ENCODE measurements around the gene MCM8.
"Not testable (repeated sequence)": the region's sequence is repeated elsewhere in the genome, so short reads cannot be mapped to it uniquely, and the experiment has no call there.

MCM8 gene

GRCh38 chr20:6007529-6008103, 57.2 kb downstream of the MCM8 start:
- no peak for DNase-seq

- DNase-seq = no peak
These were observed 57.8 kb downstream of the MCM8 start for GRCh38 chr20:6008254-6008653.

- no peak for DNase-seq
These were observed 61.7 kb downstream of the MCM8 start for GRCh38 chr20:6012179-6012578.

GRCh38 chr20:6014017-6014416, 63.6 kb downstream of the MCM8 start:
- no peak for DNase-seq

- DNase-seq = no peak
These were observed 64.5 kb downstream of the MCM8 start for GRCh38 chr20:6014957-6015356.

GRCh38 chr20:6017467-6017866, 67.0 kb downstream of the MCM8 start:
- DNase-seq = no peak

- DNase-seq = no peak
These were observed 67.4 kb downstream of the MCM8 start for GRCh38 chr20:6017880-6018279.

GRCh38 chr20:6024768-6025167, 74.3 kb downstream of the MCM8 start:
- no peak for DNase-seq

- no peak for DNase-seq
These were observed 75.6 kb downstream of the MCM8 start for GRCh38 chr20:6026051-6026450.

GRCh38 chr20:6028818-6029217, 78.4 kb downstream of the MCM8 start:
- no peak for DNase-seq

GRCh38 chr20:6029538-6029937, 79.1 kb downstream of the MCM8 start:
- DNase-seq = no peak

- DNase-seq = no peak
These were observed 80.1 kb downstream of the MCM8 start for GRCh38 chr20:6030453-6031080.

GRCh38 chr20:6032907-6033306, 82.5 kb downstream of the MCM8 start:
- DNase-seq = not testable (repeated sequence)

- no peak for DNase-seq
These were observed 83.9 kb downstream of the MCM8 start for GRCh38 chr20:6034134-6034969.

GRCh38 chr20:6036213-6036612, 85.8 kb downstream of the MCM8 start:
- DNase-seq = no peak

- no peak for DNase-seq
These were observed 86.6 kb downstream of the MCM8 start for GRCh38 chr20:6037082-6037481.

- no peak for DNase-seq
These were observed 87.8 kb downstream of the MCM8 start for GRCh38 chr20:6038256-6038655.

GRCh38 chr20:6039766-6040165, 89.3 kb downstream of the MCM8 start:
- DNase-seq = no peak

- no peak for DNase-seq
These were observed 90.1 kb downstream of the MCM8 start for GRCh38 chr20:6040540-6040939.

GRCh38 chr20:6040958-6041807, 90.7 kb downstream of the MCM8 start:
- no peak for DNase-seq

GRCh38 chr20:6041808-6042265, 91.4 kb downstream of the MCM8 start:
- no peak for DNase-seq

- DNase-seq = no peak
These were observed 93.7 kb downstream of the MCM8 start for GRCh38 chr20:6044115-6044514.

- no peak for DNase-seq
These were observed 95.1 kb downstream of the MCM8 start for GRCh38 chr20:6045566-6045965.

All from activated CD4-positive, alpha-beta T cell treated with anti-CD3 and anti-CD28 coated beads, Interleukin-2, amount 50 U/mL, for 1 hour (primary cell).